GM19463 (cell line): ENCODE data around the gene ORAI1.

Experiments
- ATAC-seq: cut with Tn5 transposase; IDR thresholded peaks from one replicate; pipeline ENCODE4 v1.9.1; 2021; ENCODE audit warnings: mild to moderate bottlenecking, moderate library complexity; ENCODE audit not compliant: unreplicated experiment

The ORAI1 gene

DNA sequence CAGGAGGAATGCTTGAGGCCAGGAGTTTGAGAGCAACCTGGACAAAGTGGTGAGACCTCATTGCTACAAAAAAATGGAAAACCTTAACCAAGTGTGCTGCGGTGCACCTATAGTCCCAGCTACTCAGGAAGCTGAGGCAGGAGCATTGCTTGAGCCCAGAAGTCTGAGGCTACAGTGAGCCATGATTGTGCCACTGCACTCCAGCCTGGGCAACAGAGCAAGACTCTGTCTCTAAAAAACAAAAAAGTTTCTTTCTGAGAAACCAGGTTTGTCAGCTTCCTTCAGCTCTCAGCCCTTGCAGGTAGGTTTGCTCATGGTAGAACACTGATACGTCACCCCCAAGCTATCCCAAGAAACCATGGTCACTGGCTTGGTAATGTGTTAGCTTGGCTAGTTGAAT is 63.1 kb downstream of the ORAI1 start:
- no peak for ATAC-seq
